ELR (cell line): ENCODE measurements around the gene CORO2B.

Experiments used
- DNase-seq: peaks from one replicate; pipeline ENCODE4 v3.0.0-alpha.2; 2015; ENCODE audit warnings: low read depth

The CORO2B gene, protein sequence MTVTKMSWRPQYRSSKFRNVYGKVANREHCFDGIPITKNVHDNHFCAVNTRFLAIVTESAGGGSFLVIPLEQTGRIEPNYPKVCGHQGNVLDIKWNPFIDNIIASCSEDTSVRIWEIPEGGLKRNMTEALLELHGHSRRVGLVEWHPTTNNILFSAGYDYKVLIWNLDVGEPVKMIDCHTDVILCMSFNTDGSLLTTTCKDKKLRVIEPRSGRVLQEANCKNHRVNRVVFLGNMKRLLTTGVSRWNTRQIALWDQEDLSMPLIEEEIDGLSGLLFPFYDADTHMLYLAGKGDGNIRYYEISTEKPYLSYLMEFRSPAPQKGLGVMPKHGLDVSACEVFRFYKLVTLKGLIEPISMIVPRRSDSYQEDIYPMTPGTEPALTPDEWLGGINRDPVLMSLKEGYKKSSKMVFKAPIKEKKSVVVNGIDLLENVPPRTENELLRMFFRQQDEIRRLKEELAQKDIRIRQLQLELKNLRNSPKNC

DNA sequence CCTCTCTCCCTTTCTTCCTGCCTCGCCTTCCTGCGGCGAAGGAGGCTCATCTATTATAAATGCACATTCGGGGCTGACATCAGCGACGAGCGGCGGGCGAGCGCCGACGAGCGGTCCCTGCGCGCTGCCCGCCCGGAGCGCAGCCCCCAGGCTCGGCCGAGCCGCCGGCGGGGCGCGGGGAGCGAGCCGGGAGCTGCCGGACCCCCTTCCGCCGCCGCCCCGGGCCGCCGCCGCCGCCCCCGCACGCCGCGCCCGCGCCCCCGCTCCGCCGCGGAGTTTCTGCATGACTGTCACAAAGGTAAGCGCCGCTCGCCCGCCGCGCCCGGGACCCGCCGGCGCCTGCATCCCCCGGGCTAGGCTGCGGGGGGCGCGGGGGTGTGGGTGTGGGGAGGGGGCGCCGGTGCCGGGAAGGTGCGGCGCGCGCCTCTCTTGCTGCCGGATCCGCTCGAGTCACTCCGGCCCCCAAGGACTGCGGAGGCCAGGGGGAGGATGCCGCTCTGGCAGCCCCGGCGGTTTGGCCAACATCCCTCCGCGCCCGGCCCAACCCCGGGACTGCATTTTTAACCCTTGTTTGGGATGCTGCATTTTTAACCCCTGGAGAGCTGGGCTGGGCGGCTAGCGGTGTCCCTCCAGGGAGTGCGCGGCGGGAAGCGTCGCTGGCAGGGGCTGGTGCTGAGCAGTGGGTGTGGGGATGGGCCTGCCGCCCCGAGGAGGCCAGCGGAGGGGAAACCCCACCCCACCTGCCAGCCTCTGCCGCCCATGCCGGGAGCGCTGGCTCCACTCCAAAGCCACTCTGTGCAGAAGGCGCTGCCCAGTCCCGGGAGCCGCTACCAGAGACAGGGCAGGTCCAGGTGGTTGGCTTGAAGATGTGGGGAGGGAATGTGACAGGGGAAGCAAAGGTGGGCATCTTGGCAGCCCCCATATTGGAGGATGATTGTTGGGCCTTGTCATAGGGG lies at the start of gene CORO2B:
TSS of gene CORO2B (plus strand) at position 14 of the 956 bp plus-strand sequence. CDS start at position 284, 270 bp downstream.
- peak; percentile 68 for DNase-seq

DNA sequence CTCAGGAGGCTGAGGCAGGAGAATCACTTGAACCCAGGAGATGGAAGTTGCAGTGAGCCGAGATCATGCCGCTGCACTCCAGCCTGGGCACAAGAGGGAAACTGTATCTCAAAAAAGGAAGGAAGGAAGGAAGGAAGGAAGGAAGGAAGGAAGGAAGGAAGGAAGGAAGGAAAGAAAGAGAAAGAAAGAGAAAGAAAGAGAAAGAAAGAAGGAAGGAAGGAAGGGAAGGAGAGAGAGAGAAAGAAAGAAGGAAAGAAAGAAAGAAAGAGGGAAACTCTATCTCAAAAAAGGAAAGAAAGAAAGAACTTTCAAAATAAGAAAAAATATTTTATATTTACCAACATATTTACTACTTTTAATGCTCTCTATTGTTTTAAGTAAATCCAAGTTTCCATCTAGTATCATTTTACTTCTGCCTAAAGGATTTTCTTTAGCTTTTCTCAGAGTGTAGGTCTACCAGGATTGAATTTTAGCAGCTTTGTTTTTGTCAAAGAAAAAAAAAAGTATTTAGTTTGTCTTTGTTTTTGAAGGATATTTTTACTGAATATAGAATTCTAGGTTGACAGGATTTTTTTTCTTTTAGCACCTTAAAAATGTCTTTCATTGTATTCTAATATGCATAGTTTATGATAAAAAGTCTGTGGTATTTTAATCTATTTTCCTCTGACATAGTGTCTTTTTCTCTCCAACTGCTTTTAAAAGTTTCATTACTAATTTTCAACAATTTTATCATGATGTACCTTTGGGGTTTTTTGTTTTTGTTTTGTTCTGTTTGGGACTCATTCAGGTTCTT lies 47.2 kb upstream of the CORO2B start:
- DNase-seq: no peak

DNA sequence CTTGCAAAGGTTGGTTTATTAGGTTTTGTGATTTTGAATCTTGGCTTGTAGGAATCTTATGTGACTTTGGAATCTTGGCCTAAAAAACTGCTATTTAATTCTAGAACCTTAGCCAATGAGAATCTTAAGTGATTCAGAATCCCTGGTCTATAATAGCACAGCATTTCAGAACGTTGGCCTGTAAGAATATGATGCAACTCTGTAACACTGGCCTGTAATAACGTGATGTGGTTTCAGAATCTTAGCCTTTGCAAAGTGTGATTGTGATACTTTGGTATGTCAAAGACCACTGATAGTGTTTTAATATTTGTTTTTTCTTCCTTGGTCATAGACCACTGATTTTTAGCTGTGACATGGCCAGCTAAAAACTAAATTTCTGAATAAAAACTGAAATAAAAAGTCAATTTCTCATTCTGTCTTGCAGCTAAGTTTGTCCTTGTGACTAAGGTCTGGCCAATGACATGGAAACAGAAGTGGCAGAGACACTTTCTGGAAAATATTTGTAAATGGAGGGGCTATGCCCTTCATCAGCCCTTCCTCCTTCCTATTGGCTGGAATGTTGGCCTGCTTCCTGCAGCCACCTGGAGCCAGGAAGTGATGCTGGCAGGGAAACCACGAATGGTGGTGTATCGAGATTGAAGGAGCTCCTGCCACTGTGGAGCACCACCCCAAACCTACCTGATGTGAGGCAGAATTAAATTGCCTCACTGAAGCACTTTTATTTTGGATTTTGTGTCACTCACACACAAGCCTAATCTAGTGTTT lies 42.3 kb upstream of the CORO2B start:
- peak; percentile 69 for DNase-seq

DNA sequence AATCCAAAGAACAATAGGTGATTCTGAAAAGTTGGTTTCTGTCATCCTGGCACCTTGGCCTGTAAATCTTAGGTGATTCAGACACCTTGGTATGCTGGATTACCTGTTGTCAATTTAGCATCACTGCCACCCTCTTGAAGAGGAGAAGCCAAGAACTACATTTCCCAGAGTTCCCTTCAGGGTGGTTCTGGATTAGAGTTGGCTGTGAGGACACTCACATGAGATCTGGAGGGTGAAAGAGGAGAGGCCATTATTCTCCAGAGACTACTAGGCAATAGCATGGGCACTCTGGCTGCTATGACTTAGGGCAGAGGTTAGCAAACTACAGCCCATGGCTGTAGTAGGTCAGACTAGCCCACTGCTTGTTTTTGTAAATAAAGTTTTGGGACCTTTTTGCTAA lies 41.7 kb upstream of the CORO2B start:
- DNase-seq: no peak

DNA sequence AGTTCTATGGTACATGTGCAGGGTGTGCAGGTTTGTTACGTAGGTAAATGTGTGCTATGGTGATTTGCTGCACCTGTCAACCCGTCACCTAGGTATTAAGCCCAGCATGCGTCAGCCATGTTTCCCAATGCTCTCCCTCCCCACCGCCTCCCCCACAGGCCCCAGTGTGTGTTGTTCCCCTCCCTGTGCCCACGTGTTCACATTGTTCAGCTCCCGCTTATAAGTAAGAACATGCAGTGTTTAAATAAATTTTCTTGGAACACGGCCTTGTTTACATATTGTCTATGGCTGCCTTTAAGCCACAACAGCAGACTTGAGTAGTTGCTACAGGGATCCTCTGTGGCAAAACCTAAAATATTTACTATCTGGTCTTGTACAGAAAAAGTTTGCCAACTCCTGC lies 41.3 kb upstream of the CORO2B start:
- DNase-seq: no peak

DNA sequence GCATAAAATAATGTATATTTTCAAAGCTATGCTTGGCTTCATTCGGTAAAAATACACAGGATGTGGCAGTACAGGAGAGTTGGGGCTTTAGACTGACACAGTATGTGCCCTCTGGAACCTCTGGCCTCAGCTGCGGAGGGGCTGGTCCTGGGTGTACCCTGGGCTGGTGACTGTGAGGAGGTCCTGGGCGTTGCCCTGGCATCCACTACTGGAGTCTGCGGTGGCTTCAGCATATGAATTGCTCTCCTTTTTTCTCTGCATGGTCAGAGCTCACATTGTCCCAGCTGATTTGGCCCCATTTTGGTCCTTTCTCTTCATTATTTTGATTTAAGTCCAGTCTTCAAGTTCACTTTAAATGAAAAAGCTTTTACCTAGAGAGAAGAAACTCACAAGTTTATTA lies 40.5 kb upstream of the CORO2B start:
- no peak for DNase-seq

DNA sequence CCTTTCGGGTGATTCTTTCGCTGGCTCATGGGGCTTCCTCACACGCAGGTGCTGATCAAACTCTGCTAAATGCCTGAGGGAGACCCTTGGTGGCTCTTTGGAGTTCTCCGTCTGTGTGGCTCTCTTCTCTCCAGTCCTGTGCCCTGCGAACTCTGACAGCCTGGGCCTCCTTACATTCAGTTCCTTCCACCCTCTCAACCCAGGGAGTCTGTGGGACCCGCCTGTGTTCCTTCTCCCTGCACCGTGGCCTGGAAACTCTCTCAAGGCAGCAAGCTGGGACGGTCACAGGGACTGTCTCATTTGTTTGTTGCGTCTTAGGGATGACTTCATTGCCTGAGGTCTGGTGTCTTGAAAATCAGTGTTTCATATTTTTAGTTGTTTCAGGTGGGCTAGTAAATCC lies 37.0 kb upstream of the CORO2B start:
- no peak for DNase-seq

DNA sequence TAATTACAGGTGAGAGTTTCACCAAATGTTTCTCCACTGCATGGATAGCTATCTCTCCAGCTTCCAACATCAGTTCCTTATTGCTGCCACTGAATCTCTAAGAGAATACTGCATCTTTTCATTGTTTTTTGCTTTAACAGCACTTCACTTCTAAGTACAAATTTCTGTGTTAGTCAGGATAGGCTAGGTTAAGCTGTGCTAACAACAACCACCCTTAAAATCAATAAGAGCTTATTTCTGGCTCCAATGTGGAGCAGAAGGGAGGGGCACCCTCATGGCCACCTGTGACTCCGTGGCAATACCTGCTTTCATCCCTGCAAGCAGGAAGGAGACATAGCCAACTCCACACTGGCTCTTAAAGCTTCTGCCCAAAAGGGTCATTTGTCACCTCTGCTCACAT lies 36.4 kb upstream of the CORO2B start:
- DNase-seq: no peak

DNA sequence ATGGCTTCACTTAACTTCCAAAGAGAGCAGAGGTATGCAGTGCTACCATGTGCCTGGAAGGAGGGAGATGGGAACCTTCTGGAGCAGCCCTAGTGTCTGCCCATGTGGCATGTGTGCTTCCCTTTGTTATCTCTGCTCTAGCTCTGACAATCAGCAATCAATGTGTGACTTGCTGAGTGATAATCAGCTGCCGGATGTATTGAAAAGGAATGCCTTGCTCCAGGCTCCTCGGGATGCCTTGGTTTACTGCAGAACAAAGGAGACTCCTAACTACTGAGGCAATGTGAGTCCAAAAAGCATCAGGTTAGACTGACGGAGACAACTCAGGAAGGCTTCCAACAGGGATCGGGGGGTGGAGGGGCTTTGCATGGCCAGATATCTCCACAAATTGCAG lies 36.0 kb upstream of the CORO2B start:
- no peak for DNase-seq

DNA sequence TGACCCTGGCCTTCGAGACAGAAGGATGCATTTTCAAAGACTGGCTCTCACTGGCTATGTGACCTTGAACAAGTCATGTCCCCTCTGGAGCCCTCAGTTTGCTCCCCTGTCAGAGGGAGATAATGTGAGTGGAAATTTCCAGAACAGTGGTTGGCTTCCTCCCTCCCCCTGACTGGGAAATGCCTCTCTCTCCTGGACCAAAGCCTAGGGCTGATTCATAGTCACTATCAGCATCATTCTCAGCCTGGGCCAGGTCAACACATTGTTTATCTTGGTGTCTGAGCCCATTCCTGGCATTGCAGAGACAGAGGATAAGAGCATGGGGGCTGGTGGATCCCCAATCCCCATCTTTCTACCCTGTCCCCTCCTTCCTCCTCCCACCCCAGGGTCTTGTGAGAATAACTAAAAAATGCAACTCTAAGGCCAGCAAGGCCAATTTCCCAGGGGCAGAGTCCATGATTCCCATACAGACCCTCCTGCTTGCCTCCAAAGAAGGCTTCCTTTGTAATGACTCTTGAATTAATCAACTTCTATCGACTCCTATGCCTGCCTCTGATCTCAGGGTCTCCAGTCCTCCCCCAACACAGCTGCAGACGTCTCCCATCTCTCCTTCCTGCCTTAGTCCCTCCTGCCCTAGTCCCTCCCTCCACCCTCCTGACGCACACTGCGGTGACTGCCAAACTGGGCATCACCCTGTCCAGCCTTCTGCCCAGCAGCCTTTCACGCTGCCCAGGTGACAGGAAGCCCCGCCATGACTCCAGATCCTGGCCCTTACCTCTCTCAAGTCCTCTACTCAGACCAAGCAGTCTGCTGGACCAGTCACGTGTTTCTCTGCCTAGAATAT lies 35.4 kb upstream of the CORO2B start:
- DNase-seq: peak; percentile 76

DNA sequence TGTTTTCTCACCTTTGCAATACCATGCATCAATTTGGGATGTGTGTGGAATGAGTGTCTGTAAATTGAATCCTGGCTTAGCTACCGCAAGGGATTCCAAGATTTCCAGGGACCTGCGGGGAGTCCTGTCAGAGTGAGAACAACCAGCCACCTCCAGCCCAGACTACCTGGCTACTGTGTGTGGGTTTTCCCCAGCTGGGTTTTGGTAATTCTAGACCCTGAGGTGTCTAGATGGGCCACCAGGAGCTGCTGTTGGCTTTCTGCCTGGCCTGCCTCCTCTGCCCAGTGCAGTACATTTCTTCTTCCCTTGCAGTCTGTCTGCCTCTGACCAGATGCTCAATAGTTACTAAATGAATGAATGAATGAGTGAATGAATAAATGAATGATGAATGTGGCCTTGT lies 32.5 kb upstream of the CORO2B start:
- DNase-seq: no peak

DNA sequence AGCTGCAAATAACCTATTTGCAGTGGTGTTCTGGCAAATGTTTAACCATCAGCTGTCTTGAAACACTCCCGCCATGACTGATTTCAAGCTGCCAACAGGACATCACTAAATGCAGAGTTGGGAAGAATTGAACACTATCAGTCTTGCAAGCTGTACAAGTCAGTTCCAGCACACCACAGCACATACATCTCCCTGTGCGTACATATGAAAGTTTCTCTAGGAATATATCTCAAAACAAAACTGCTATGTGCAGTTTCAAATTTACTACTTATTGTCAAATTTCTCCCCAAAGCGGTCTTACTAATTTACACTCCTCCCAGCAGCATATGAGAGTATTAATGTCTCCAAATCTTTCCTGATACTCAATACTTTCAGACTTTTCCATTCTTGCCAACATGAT lies 30.4 kb upstream of the CORO2B start:
- no peak for DNase-seq

DNA sequence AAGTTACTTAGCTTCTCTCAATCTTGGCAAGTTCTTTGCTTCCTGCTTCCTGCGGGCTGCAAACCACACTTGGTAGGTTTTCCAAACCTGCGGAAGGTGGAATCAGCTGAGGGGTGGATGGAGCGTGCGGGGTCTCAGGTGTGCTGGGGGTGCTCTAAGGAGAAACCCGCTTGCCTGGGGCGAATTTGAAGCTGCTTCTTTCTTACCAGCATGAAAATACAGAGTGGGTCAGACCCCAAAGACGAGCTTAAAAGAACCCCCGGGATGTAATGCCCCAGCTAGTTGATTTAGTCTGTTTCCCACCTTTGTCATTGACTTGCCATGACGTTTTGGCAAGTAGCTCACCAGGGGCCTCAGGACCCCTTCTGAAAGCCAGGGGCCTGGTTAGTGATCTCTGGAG lies 28.8 kb upstream of the CORO2B start:
- DNase-seq: no peak

DNA sequence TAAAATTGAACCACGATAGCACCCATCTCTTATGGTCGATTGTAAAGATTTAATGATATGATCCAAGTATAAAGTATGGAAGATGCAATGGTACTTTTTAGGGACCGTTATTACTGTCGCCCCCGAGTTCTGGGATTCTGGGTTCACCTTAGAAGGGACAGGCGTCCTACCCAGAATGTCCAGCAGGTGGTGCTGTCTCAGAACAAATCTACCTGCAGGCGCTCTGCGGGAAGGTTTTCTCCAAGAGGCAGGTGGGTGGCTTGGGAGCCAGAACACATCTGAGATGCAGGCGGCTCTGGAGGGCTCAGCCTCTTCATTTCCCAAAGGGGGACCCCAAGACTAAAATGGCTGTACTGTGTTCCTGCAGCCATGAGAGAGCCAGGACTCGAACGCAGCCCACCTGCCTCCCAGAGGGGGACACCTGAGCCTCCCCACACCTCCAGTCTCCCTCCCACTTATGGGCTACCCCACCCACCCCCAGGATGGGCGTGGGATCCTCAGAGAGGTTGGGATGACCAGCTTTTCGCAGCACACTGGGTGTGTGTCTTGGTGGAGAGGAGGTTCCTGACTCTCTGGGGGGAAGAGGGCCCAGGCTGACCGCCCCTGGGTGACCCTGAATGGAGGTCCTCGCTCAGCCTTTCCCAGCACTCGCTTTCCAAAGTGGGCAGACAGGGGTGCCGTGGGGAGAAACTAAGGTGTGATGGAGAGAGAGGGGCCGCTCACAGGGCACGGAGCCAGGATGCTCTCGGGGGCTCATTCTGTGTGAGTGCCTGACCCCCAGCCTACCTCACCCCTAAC lies 28.1 kb upstream of the CORO2B start:
- peak; percentile 67 for DNase-seq

DNA sequence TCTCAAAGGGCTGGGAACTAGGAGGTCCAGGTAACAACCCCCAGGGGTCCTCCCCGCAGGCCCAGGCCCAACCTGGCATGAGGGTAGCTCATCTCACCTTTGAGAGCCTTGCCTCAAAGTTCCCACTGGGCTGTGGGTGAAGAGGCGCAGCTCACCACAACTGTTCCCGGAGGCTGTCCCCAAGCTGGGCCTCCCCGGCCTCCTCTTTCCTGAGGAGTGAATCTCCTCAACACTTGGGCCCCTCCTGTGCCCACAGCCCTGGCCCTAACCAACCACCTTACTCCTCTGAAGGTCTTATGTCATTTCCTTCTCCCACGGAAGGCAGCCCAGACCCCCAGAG lies 27.5 kb upstream of the CORO2B start:
- DNase-seq: no peak

DNA sequence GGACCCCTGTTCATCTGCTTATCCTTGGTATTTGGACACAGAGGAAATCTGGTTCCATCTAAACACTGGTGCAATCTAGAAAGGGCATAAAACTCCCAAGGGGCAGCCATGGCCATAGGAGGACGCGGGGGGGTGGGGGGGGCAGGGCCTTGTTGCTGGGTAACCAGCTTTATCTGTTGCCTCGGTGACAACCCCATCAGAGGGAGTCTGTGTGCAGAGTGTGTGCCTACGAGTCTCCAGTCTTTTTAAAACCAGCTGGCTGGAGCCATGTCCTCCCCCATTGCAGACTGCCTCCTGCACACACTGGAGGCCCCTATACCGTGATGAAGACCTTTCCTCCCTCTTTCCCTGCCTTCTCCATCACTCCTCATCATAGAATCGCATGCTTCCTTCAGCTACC lies 26.4 kb upstream of the CORO2B start:
- DNase-seq: no peak

DNA sequence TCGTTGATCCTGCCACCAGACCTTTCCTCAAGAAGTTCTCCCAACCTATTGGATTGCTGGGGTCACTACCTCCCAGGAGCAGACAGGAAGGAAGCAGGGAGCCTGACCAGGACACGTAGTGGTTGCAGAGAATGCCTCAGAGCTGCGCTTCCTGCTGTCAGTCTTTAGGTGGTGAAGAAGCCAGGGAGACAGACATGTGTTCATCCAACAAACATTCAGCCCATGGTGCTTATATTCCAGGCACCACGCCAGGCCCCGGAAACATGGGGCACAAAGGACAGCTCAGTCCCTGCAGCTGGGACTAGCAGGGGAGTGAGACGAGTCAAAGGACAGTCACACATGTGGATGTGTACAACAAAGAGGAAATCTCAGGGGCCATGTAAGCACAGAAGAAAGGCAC lies 26.0 kb upstream of the CORO2B start:
- DNase-seq: peak; percentile 50

DNA sequence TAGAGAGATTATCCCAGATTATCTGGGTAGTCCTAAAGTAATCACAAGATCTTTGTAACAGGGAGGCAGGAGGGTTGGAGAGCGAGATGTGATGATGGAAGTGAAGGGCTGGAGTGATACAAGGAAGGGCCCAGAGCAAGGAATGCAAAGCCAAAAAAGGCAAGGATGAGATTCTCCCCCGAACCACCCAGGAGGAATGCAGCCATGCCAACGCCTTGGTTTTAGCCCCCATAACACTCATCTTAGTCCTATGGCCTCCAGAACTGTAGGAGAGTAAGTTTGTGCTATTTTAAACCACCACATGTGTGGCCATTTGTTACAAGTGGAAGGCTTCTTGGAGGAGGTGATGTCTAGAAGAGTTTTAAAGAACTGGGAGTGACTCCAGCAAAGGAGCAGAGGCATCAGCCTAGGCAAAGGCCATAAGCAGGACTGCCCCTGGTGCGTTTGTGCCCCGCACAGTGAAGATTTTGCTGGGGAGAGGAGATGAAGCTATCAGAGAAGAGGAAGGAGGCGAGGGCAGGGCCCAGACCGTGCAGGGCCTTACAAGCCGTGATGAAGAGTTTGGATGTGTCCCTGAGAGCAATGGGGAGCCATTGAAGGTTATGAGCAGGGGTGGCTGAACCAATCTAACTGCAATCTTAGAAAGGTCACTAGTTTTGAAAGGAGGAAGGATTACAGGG lies 25.3 kb upstream of the CORO2B start:
- DNase-seq: no peak
